Activated CD4-positive, alpha-beta T cell treated with anti-CD3 and anti-CD28 coated beads, Interleukin-2, amount 50 U/mL, for 4 hours (primary cell): ENCODE data around the gene CMIP.
"Not testable (repeated sequence)": the region's sequence is repeated elsewhere in the genome, so short reads cannot be mapped to it uniquely, and the experiment has no call there.

Experiments
- DNase-seq, 2 experiments: peaks; one replicate each; pipeline ENCODE4 v3.0.0-alpha.2; 2020

The CMIP gene

DNA sequence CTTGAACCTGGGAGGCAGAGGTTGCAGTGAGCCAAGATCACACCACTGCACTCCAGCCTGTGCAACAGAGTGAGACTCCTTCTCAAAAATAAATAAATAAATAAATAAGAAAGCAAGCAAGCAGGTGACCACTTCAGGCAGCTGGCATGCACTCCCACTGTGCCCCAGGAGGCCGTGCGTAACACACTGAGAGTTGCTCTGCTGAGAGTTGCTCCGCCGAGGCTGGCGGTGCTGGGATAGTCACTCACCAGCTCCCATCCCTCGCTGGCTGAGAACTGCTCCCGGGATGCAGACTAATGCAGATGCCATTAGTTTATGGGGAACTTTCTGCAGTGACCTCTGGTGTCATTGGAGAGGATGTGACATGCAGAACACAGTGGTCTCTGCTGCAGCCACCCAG, 228.8 kb downstream of the CMIP start:
- DNase-seq: no peak

DNA sequence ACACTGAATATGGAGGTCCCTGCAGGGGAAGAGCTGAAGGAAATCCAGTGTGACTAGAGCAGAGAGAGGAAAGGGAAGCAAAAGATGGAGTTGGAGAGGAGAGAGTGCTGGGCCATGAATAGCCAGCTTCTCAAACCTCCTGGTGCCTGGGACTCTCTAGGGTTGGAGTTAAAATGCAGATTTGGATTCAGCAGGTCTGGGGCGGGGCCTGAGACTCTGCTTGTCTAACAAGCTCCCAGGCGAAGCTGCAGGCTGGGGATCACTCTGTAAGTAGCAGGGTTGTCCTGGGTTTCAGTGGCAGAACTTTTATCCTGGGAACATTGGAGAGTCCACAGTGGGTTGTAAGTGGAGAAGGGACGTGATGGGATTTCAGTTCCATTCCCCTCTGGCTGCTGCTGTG, 231.1 kb downstream of the CMIP start:
- no peak for DNase-seq

DNA sequence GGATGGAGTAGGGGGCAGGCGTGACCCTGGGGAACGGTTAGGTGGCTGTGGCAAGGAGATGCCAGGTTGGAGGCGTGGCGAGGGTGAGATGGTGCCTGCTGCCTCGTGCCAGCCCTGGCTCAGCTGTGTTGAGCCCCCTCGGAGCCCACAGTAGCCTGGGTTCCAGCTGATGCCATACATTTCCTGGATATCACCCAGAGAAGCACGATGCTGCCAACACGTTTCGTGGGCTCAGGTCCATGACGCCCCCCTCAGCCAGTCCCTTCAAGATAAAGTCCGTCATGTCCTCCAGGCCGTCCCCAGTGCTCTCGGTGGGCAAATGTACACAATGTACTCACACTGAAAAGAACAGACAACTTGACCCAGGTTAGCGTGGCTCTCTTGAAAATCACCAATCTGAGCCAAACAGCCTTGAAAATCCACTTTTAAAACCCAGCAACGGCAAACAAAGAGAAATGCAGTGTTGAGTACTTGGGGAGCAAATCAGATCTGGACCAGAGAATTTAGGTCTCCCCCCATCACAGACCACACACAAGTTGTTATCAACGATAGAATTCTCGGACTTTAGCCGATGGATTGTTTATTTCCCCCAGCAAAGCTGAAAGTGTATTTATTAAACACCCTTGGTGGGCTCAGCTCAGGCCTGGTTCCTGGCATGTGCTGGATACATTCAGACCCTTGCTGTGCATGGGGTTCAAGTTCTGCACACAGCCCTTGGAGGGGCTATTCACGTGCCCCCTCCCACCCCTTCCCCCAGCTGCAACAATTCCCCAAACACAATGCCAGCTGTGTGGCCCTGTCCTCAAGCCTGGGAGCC, 231.7 kb downstream of the CMIP start:
- DNase-seq: no peak

DNA sequence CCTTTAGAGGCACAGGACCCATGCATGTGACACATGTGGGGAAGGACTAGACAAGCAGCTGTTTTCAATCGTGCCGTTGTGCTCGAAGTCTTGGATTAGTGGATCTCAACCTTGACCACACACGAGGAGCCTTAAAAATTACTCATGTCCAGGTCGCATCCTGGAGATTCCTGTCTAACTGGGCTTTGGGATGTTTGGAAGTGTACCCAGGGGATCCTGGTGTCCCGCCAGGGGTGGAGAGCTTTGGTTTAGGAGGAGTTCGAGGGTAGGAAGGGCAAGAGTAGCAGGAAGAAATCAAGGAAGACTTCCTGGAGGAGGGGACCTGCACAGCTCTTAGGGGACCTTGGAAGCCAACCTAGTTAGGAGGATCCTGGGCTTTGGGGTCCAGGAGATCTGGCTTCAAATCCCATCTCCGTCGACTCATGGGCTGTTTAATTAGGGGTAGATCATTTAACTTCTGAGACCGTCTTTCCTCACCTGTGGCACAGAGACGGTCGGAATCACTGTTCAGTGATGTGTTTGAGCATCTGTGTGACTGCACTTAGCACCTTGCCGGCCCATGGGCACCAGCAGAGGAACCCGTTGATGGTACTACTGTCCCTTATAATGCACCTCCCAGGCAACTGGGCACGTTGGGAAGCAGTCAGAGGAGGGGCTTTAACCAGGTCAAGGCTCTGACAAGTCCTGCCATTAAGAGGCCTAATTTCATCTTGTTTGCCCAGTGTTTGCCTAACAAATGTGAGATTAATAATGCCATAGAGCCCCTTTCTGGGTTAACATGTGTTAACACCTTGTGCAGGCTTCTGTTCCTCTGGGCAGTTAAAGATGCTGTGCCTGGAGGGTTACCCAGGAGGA, 232.5 kb downstream of the CMIP start:
- DNase-seq: no peak

DNA sequence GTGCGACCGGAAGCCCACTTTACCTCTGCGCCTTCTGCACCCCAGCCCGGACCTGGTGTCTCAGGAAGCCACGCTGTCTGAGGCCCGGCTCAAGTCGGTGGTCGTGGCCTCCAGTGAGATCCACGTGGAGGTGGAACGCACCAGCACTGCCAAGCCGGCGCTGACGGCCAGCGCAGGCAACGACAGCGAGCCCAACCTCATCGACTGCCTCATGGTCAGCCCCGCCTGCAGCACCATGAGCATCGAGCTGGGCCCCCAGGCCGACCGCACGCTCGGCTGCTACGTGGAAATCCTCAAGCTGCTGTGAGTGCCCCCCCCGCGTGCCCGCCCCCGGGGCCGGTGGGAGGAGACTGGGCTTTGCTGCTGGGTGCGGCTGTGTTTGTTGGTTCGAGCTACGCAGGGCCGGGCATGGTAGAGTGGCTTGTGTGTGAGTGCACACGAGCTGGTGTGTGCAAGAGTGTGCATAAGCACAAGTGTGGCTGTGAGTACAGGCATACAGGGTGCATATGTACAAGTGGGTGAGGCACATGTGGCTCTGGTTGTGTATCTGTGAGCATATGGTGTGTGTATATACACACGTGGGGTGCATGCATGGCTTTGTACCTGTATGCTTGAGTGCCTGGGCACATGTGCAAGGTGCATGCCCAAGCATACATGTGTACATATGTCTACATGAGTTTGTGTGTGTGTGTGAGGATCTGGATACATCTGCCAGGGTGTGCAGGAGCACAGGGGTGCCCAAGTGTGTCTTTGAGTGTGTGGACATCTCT, 233.9 kb downstream of the CMIP start:
- no peak for DNase-seq

DNA sequence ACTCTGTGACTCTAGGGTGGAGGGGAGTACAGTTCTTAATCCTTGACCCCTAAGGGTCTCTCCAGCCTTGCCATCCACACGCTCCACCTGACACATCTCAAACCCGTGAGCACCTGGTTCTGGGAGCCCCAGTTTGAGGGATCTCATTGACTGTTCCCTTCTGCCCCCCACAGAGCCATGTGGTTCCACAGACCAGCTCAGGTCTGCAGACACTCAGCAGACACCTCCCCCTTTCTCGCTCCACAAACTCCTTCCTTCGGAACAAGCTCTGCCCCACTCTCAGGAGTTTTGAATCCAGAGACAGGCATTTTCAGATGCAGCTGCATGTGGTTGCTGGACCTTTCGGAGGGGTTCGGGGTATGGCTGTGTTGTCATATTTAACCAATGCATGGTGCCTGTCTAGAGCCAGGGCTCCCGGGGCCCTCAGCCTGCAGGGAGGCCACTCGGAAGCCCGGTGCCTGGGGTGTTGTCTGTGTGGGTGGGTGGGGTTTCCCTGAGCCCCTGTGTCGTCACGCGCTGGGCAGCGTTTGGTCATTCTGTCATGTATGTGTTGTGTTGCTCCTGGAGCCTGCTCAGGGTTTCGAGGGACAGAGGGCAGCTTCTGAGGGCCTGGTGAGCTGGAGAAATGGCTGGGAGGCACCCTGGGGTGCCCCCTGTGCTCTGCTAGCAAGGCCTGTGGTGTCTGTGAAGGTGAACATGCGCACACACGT, 235.3 kb downstream of the CMIP start:
- no peak for DNase-seq

DNA sequence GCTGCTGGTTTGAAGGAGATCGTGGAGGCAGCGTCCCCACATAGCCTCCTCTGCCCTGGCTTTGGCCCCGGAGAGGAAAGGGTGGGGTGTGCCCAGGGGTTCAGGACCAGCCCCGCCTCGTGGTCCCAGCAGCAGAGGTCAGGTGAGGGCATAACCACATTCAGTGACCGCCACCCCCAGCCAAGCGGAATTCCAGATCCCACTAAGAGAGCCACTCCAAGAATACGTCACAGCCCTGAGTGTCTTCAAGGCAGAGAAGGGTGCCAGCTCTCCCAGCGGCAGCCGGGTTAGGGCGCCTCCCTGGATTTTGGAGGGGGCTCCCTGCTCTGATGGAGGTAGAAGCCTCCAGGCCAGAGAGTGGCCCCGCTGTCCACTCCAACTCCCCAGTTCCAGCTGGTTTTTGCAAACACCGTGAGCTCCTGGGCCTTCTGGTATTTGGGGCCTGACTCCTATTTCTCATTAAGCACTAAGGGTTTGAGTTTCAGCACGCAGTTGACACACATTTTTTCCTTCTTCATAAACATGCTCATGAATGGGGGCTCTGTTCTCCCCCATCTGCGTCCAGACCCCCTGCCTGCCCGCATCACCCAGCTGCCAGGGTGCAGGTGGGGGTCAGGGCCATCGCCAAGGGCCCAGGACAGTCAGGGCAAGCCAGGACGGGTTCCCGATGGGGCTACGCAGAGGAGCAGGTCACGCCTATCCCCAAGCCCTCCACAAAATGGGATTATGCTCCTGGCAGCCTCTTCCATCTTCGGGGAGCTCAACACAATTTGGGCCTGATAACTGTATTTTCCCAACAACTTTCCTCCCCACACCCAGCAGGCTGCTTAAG, 236.1 kb downstream of the CMIP start:
- DNase-seq: no peak

DNA sequence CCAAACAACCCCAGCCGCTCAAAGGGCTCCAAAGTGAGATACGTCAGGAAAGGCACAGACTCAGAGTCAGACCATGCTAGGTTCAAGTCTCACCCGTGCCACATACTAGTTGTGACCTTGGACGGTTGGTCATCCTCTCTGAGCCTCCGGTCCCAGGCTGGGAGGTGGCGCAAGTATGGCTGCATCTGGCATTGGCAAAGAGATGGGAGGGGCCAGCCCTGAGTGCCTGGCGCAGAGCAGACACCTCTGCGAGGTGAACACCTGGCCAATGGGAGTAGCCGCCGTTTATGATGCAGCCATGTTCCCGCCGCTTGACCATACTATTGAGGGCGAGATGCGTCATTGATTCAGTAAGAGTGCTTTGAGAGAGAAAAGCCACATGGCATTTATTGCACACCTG, 236.7 kb downstream of the CMIP start:
- no peak for DNase-seq

DNA sequence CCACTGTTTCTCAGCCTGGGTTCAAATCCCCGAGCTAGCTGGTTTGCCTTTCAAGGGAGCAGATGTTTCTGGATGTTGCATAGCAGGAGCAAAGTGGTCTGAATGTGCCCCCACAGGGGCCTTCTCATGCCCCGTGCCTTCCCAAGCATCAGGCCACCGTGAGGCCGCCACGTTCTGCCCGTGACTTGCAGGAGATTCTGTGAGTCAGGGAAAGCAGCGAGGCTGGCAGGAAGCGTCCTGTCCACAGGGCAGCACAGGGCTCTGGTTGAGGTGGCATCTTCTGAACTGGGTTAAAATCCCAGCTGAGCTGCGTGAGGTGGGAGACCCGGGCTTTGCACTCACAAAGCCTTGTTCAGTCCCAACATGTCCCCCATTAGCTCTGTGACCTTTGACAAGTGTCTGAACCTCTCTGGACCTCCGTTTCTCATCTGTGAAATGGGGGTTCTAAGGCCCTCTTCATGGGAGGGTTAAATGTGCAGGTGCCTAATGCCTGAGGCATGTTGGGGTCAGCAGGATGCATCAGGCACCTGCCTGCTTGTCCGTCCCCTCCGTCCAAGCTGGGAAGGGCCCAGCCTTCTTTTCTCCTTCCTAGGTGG, 239.7 kb downstream of the CMIP start:
- DNase-seq: no peak

DNA sequence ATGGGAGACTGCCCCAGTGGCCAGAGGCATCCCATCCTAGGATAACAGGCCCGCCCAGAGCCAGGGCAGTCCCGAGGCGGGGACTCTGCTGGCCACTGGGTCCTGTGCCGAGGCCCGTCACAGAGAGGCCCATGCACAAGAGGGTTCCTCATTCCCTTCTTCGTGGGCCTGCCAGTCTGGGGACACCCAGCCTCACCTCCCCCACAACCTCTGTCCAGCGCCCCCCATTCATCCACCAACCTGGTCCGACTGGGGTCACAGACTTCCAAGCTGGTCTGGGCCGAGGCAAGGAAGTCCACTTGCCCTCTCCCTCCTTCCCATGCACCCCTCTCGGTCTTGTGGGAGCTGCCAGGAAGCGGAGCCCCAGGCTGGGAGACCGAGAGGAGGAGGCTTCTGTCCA, 240.3 kb downstream of the CMIP start:
- no peak for DNase-seq

DNA sequence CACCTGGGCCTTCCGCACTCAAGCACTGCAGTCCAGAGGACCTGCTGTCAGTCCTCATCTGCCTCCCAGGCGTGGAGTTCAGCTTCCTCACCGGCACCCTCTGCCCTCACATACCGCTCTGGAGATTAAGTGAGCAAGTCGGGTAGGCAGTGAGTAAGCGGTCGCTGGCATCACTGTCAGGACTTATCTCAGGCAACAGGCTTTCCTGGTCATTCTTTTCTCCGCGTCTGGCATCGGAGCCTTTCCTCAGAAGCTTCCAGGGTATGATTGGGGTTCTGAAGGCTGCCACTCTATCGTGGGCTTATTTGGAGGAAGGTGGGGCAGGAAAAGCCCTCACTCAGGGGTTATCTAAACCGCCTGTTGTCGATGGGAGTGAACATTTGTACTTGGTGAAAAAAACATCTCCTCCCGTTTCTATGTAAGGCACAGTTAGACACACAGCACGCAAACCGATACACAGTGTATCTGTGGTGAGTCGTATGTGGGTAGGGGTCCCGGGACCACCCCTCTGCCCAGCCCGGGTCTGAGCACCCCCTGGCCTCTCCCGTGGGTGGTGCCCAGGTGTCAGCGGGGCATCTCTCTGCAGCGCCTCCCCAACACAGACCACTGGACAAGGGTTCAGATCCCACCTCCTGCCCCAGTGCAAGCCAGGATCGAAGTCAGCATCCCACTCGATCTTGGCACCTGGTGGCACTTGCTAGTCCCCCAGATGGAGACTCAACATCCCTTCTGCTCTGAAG, 242.0 kb downstream of the CMIP start:
- no peak for DNase-seq

DNA sequence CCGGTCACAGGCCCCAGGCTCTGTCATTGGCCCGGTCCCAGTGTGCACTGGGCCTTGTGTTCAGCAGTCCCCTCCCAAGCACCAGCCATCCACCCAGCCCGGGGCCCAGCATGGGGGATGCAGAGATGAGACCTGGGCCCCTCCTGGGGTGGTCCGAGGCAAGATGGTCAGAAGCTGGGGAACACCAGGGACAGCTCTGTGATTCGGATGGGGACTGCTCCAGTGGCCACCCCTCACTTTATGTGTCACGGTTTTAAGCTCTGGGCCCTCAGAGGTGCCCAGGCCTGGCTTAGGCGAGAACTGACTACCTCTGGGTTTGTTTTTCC, 242.5 kb downstream of the CMIP start:
- DNase-seq: no peak

DNA sequence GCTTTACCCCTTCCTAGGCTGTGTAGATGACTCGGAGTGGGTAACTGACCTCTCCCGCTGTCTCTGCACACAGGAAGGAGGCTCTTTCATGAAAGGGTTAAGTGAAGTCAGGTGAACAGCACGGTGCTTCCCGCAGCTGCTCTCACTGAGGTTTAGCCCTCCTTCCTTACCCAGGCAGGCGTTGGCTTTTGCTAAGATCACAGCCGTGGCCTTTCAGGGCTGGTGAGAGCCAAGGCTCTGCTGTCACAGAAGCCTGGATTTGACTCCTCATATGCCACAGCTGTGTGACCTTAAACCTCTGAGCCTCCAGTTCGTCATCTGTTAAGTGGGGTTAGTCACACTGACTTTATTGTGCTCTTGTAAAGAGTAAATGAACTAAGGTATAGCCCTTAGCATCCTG, 243.6 kb downstream of the CMIP start:
- DNase-seq: no peak

DNA sequence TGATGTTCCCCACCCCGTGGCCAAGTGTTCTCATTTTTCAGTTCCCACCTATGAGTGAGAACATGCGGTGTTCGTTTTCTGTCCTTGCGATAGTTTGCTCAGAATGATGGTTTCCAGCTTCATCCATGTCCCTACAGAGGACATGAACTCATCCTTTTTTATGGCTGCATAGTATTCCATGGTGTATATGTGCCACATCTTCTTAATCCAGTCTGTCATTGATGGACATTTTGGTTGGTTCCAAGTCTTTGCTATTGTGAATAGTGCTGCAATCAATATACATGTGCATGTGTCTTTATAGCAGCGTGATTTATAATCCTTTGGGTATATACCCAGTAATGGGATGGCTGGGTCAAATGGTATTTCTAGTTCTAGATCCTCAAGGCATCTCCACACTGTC, 244.2 kb downstream of the CMIP start:
- DNase-seq: not testable (repeated sequence)

DNA sequence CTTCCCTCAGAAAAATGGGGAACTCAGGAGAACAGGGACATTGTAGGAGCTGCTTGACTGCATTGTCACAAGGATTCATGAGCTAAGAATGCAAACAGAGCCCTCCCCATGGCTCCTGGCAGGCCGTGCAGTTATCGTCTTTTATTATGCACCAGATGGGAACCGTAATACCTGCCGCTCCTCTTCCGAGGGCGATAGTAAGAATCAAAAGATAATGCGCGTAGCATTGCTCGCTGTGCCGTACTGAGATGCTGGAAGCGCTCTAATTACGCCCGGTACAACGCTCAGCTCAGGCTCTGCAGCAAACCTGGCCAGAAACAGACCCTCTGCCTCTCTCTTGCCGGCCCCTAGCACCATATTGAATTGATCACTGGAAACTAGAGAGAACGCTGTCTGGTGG, 247.4 kb downstream of the CMIP start:
- DNase-seq: no peak

DNA sequence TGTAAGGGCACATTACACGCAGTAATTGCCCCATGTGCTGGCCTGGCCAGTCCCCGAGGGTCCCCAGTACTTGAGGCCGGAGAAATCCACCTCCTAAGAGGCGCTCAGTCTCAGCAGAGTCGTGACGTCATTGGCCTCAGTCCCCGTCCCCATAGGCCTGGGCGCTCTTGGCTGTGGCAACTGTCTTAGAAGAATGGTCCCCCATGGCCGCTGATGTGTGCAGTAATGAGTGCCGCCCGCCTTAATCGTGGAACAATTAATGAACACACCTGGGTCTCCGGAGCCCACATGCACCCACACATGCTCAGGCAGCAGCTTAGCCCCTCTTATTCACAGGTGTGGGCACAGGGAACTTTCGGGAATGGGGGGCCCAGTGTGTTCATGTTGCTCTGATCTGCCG, 248.0 kb downstream of the CMIP start:
- DNase-seq: no peak

DNA sequence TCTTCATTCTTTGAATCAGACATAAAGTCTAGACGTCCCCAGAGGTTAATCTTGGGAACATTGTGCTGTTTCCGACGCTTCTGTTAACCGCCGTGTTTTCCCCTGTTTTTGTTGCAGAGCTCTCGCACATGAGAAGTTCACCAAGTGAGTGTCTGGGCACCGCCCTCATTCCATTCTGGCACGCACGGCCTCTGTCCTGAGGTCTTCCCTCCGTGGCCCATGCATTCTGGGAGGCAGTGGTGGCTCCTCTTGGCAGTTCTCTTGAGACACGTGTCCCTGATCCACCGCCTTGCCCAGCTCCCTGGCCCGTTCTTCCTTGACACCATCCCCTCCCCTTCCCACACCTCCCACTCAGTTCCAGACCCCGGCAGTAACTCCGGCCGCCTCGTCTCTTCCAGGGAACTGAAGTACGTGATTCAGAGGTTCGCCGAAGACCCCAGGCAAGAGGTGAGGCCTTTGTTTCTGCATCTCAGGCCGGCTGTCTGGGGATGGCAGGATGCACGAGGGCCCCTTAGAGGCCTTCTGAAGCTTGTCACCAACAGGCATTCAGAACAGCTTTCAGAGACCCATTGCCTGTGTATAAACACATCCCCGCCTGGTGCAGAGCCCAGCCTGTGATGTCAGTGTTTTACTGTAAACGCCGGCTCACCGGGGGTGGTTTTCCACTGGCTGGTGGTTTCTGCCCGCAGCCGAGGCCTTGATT, 248.6 kb downstream of the CMIP start:
- DNase-seq: no peak

DNA sequence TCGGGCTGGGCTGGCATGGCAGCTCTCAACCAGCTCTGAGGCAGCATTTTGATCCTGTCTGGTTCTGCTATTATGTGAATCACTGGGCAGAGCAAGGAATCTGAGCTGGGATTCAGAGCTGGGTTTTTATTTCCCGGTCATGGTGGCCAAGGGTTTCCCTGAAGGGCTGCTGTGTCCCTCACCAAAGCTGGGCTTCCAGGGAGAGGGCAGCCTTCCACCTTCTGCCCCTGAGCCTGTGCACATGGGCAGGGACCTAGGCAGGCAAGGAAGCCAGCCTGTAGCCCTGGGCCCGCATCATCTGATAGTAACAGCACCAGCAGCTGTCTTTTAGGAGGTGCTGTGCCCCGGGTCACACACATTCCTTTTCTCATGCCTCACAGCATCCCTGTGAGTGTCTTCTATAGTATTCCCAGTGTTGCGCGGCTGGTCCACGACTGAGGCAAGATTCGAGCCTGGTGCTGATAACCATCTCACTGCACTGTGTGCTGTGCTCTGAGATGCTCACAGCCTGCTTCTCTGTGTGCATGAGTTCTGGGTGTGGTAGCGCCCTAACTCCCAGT, 249.2 kb downstream of the CMIP start:
- DNase-seq: no peak

DNA sequence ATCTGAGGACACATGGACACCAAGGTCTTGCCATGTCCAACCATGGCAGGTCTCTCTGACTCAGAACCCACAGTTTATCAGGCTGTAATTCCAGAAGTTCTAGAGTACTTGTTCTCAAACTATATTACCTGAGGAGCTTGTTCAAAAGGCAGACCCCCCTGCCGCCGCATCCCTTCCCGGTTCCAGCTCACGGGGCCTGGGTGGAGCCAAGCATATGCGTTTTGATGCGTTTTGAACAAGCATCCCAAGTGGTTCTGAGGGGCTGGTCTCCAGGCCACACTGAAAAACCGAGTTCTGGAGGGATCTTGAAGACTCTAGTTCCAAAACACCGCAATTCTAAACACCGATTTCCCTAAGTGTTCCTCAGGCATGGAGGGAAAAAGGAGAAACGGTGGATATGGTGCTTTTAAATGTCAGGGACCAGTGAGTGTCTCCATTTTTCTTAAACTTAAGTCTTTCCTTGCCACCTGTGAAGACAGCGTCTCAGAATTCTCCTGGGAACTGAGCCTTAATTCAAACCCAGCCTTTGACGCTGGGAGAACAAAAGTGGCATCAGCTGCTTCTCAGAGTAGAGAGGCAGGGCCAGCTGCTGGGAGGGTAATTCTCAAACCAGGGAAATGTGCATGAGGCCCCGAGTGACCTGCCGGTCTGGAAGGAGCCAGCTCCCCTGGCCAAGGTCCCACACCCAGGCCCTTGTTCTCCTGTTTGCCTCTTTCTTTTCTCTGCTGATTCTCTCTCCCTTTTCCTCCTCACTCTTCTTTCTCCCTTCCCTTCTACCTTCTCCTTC, 250.1 kb downstream of the CMIP start:
- no peak for DNase-seq
